Thymus (tissue), 11 donors: ENCODE data around the gene GABPB1. TPM values are rescaled to one million over a fixed set of nuclear protein-coding genes. Genes with fewer than 3 reads are reported as not detected.
A peak's percentile ranks its signal among the peaks of the same experiment; 100 is the strongest.

Experiments used
- DNase-seq, 9 donors: peaks; one replicate each; pipeline ENCODE4 v3.0.0-alpha.2; 2013; ENCODE audit warnings: low spot score in 9 of 9, low read depth in 6 of 9, missing footprints in 1 of 9
- H3K27ac ChIP-seq, 2 donors: one replicate each; pipeline ENCODE4 v1.5.1; 2013; ENCODE audit warnings: control low read depth in 1 of 2, low read depth in 1 of 2, low read length in 1 of 2, mild to moderate bottlenecking in 1 of 2, moderate library complexity in 1 of 2
- H3K27me3 ChIP-seq, 2 donors: one replicate each; pipeline ENCODE4 v1.5.1; 2013; ENCODE audit warnings: low read length in 1 of 2; ENCODE audit not compliant: control insufficient read depth in 2 of 2, insufficient read depth in 1 of 2
- H3K36me3 ChIP-seq, 2 donors: one replicate each; pipeline ENCODE4 v1.5.1; 2013; ENCODE audit warnings: low read length in 1 of 2, mild to moderate bottlenecking in 1 of 2, moderate library complexity in 1 of 2; ENCODE audit not compliant: control insufficient read depth in 2 of 2, insufficient read depth in 2 of 2
- H3K4me1 ChIP-seq, 2 donors: one replicate each; pipeline ENCODE4 v1.5.1; 2013; ENCODE audit warnings: low read length in 2 of 2; ENCODE audit not compliant: control insufficient read depth in 2 of 2, insufficient read depth in 2 of 2
- H3K4me3 ChIP-seq, 2 donors: one replicate each; pipeline ENCODE4 v1.5.1; 2013; ENCODE audit warnings: low read length in 2 of 2, control low read depth in 1 of 2, mild to moderate bottlenecking in 1 of 2
- H3K9me3 ChIP-seq, 2 donors: one replicate each; pipeline ENCODE4 v1.5.1; 2013; ENCODE audit warnings: low read length in 1 of 2, mild to moderate bottlenecking in 1 of 2; ENCODE audit not compliant: control insufficient read depth in 2 of 2, insufficient read depth in 1 of 2
- WGBS: extraction: QIAGEN DNeasy Blood & Tissue Kit; methylation state at CpG from one replicate; pipeline ENCODE4 v1.1.7; 2013; 5-methylcytosine and 5-hydroxymethylcytosine counted together
- polyA plus RNA-seq: library from polyadenylated mRNA; stranded (reverse); fragments of 200-250 nt; gene quantifications from one replicate; pipeline ENCODE4 v1.2.3, GENCODE V29; 2013
- total RNA-seq: library from RNA; stranded (reverse); fragments of 120-200 nt; gene quantifications from one replicate; pipeline ENCODE4 v1.2.4, GENCODE V29; 2013
- donor health status: healthy.

The GABPB1 gene
- total and polyA plus RNA-seq, 2 donors = 26.5 to 49.5 TPM

- Histone ChIP-seq H3K36me3 (no peaks in the 10 kb centered on the region), H3K27me3 (no peaks in the 10 kb centered on the region), H3K4me3 (no peak overlapping the region), H3K4me1 (no peaks in the 10 kb centered on the region), H3K9me3 (no peaks in the 10 kb centered on the region), H3K27ac (no peak overlapping the region)
- no peak for DNase-seq
- 98% methylated on average over 4 of the region's 4 CpGs for WGBS
Observed at GRCh38 chr15:50333229-50333628, 21.8 kb downstream of the GABPB1 start.

GRCh38 chr15:50330921-50331320 lies 24.1 kb downstream of the GABPB1 start:
- 100% methylated on average over 1 of the region's 1 CpG for WGBS
- no peaks in the 10 kb centered on the region for H3K36me3 ChIP-seq
- H3K27ac ChIP-seq = no peak overlapping the region

GRCh38 chr15:50328116-50328515 lies 26.9 kb downstream of the GABPB1 start:
- no peak overlapping the region for H3K4me3 ChIP-seq
- no peak for DNase-seq
- no peaks in the 10 kb centered on the region for H3K4me1 ChIP-seq
- WGBS = 97% methylated on average over 3 of the region's 3 CpGs
- H3K27ac ChIP-seq = no peak overlapping the region
- no peaks in the 10 kb centered on the region for H3K36me3 ChIP-seq
- H3K9me3 ChIP-seq = no peaks in the 10 kb centered on the region
- no peaks in the 10 kb centered on the region for H3K27me3 ChIP-seq

More at GRCh38 chr15:50330921-50331320, 24.1 kb downstream of the GABPB1 start:
- no peaks in the 10 kb centered on the region for H3K4me1 ChIP-seq
- H3K4me3 ChIP-seq = no peak overlapping the region
- H3K27me3 ChIP-seq = no peaks in the 10 kb centered on the region
- no peak for DNase-seq
- no peaks in the 10 kb centered on the region for H3K9me3 ChIP-seq

GRCh38 chr15:50321680-50322210 lies 33.3 kb downstream of the GABPB1 start:
- Histone ChIP-seq H3K9me3 (no peaks in the 10 kb centered on the region), H3K4me3 (no peak overlapping the region), H3K27me3 (no peaks in the 10 kb centered on the region), H3K4me1 (peaks cover 0 to 2% of the 10 kb centered on the region in 2 donors), H3K36me3 (no peaks in the 10 kb centered on the region), H3K27ac (no peak overlapping the region)
- WGBS = 93% methylated on average over 3 of the region's 3 CpGs
- no peak for DNase-seq

- H3K36me3 ChIP-seq = no peaks in the 10 kb centered on the region
- no peak overlapping the region for H3K4me3 ChIP-seq
- peaks cover 0 to 2% of the 10 kb centered on the region in 2 donors for H3K4me1 ChIP-seq
- no peak overlapping the region for H3K27ac ChIP-seq
- no peak for DNase-seq
- H3K27me3 ChIP-seq = no peaks in the 10 kb centered on the region
- no peaks in the 10 kb centered on the region for H3K9me3 ChIP-seq
Observed at GRCh38 chr15:50320504-50320903, 34.5 kb downstream of the GABPB1 start.

- H3K36me3 ChIP-seq = no peaks in the 10 kb centered on the region
- no peaks in the 10 kb centered on the region for H3K9me3 ChIP-seq
- H3K27ac ChIP-seq = peak overlapping the region in 1 of 2 donors; percentile 17
- no peak for DNase-seq
- 73% methylated on average over 4 of the region's 4 CpGs for WGBS
- no peaks in the 10 kb centered on the region for H3K27me3 ChIP-seq
- peaks cover 0 to 2% of the 10 kb centered on the region in 2 donors for H3K4me1 ChIP-seq
- H3K4me3 ChIP-seq = no peak overlapping the region
Observed at GRCh38 chr15:50318697-50319096, 36.3 kb downstream of the GABPB1 start.

GRCh38 chr15:50315814-50316630 lies 39.0 kb downstream of the GABPB1 start:
- no peaks in the 10 kb centered on the region for H3K36me3 ChIP-seq
- H3K9me3 ChIP-seq = no peaks in the 10 kb centered on the region
- 74% methylated on average over 4 of the region's 4 CpGs for WGBS
- H3K4me3 ChIP-seq = no peak overlapping the region
- peak in 7 of 9 donors; percentile 5 to 50 (median 13) for DNase-seq
- peaks cover 0 to 2% of the 10 kb centered on the region in 2 donors for H3K4me1 ChIP-seq
- H3K27ac ChIP-seq = no peak overlapping the region
- no peaks in the 10 kb centered on the region for H3K27me3 ChIP-seq

GRCh38 chr15:50312636-50313035 lies 42.4 kb downstream of the GABPB1 start:
- no peaks in the 10 kb centered on the region for H3K4me1 ChIP-seq
- peaks cover 3 to 6% of the 10 kb centered on the region in 2 donors for H3K36me3 ChIP-seq
- H3K27ac ChIP-seq = no peak overlapping the region
- 97% methylated on average over 2 of the region's 2 CpGs for WGBS
- H3K4me3 ChIP-seq = no peak overlapping the region
- H3K9me3 ChIP-seq = peaks cover 0 to 2% of the 10 kb centered on the region in 2 donors
- H3K27me3 ChIP-seq = no peaks in the 10 kb centered on the region
- no peak for DNase-seq

GRCh38 chr15:50307799-50308198 lies 47.2 kb downstream of the GABPB1 start:
- peaks cover 0 to 2% of the 10 kb centered on the region in 2 donors for H3K9me3 ChIP-seq
- DNase-seq = no peak
- H3K27me3 ChIP-seq = no peaks in the 10 kb centered on the region
- no peaks in the 10 kb centered on the region for H3K4me1 ChIP-seq
- no peak overlapping the region for H3K4me3 ChIP-seq
- H3K27ac ChIP-seq = no peak overlapping the region
- H3K36me3 ChIP-seq = peaks cover 15 to 19% of the 10 kb centered on the region in 2 donors
